Middle frontal gyrus (tissue), 1 donor: ENCODE results near the gene C18orf32.
"Not testable (repeated sequence)": the region's sequence is repeated elsewhere in the genome, so short reads cannot be mapped to it uniquely, and the experiment has no call there.

Source experiments
- DNase-seq: peaks from one replicate; pipeline ENCODE4 v3.0.0-alpha.2; 2015; ENCODE audit warnings: low spot score; ENCODE audit errors: extremely low spot score

The C18orf32 gene

GRCh38 chr18:49503931-49504330 is 16.9 kb upstream of the C18orf32 start:
- DNase-seq, result no peak

- no peak for DNase-seq
Observed at GRCh38 chr18:49500201-49500921, 13.3 kb upstream of the C18orf32 start.

- no peak for DNase-seq
Observed at GRCh38 chr18:49499046-49499637, 12.1 kb upstream of the C18orf32 start.

DNA sequence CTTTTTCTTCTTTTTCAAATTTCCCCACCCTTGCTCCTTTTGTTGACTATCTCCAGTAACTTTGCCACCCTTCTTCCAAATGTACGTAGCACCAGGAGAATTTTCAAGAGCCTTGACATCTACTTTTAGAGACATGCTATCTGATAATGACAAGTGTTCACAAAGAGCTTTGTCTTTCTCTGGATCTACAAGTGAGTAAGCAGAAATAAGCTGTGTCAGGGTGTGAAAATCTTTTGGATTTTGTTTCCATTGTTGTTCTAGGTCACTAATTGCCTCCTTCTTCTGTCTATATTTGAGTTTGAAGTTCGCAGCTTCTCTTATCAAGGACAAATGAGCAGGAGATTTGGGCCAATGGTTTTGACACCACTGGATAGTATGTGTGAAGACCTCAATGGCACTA is 8.4 kb upstream of the C18orf32 start:
- DNase-seq, result no peak

DNA sequence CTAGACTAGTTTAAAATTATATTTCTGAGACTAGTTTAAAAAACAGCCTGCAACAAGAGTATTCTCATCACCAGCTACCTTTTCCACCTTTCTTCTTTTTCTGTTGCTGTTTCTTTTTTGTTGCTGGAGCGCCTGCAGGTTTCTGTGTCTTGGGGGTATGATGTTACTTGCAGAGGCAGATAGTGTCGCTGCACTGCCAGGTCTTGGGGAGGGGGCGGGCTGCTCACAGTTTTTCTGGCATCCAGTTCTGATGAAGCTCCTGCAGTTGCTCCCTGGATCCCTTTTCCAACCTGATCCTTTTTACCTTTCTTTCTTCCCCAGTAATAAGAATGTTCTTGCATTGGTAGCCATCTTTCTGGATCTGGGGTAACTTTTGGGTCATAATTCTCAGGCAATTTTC is 8.0 kb upstream of the C18orf32 start:
- no peak for DNase-seq

DNA sequence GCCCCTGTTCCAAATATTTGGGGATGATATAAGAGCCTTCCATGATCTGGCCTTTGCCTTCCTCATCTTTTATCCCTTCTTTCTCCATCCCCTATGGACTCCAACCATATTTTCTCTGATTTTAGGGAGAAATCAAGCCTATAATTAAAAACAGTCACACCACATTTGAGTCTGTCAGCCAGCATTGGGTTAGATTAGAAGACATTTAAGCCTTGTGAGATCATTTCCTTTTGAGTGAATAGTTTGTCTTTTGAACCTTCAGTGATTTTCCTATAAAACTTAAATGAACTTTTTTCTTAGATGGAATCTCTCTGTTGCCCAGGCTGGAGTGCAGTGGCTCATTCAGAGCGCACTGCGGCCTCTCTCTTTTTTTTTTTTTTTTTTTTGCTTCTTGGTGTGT is 7.6 kb upstream of the C18orf32 start:
- no peak for DNase-seq

DNA sequence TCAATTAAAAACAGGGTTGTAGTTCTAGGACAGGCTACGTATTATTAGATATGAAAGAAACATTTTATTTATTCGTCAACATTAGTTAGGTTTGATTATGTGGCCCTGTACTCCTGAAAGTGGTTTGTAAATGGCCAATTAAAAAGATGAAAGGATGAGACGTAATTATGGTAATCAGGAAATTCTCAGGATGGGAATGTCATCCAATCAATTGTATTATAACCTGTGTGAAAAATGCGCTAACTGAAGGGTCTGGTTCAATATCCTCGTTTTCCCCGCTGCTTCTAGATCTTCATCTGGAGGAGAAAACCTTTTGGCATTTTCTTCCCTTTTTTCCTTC is 5.6 kb upstream of the C18orf32 start:
- DNase-seq, result no peak

GRCh38 chr18:49491857-49492693 is 5.0 kb upstream of the C18orf32 start, which contains the start of gene RPL17:
Gene RPL17, minus strand, starts transcription at chr18:49492465.
- DNase-seq, result peak; percentile 95

DNA sequence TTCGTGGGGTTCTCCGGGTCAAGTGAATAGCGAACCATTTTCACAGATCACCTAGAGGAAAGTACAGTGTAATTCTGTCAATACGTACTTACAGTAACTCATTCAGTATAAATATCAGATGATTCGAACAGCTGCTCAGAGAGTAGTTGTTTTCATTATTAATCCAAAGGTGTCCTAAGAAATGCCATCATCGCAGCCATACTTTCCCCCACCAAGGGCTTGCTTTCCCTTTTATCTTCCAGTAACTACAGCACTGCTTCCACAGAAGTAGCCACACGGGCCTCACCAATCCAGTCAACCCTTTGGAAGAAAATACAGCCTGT is 4.5 kb upstream of the C18orf32 start:
- no peak for DNase-seq

- no peak for DNase-seq
Observed at GRCh38 chr18:49490246-49490762, 3.3 kb upstream of the C18orf32 start.

DNA sequence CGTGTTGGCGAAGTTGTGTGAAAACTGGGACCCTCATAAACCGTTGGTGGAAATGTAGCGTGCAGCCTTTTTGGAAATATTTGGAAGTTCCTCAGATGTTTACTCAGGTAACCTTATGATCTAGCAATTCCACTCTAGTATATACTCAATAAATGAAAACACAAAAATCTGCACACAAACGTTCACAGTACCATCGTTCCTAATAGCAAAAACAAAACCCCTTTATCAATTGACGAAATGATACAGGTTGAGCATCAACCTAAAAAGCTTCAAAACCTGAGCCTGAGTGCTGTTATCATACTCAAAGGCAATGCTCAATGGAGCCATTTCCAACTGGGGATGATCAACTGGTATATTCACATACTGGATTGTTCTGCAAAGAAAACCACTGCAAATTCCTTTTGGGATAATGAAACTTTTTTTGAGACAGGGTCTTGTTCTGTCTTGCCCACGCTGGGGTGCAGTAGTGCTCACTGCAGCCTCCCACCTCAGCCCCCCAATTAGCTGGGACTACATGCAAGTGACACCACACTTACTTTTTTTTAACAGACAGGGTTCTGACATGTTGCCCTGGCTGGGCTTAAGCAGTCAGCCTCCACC is 777 bp upstream of the C18orf32 start:
- DNase-seq, result no peak

DNA sequence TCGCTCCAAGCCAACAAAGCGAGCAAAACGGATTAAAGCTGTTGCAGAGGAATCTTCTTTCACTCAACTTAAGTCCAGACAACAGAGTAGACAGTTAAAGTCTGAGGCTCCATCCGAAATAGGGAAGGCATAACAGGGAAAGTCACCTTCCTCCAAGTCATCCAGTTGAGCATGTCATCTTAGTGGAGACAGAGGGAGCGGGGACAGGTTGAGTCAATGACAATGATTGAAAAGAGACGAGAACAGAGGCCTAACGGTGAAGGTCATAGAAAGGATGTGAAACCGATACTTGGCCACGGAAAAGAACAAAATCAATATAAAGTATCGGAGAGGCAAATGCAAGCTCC is 455 bp downstream of the C18orf32 start:
- DNase-seq, result no peak

DNA sequence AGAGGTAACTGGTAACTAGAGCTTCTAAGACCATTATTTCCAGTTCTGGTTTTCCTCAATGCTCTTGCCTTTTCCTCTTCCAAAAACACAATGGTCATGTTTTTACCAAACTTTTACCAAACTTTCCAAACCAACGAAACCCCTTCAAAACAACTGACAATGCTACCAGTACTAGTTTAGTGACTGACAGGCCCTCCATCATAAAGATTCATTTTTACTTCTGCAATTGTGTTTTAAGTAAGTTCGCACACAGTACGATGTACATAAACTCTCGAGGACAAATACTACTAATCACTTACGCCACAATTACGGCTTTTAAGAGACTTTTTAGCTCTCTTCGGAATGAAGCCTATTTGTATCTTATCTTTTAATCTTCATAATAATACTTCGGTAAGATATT is 900 bp downstream of the C18orf32 start:
- DNase-seq, result no peak

DNA sequence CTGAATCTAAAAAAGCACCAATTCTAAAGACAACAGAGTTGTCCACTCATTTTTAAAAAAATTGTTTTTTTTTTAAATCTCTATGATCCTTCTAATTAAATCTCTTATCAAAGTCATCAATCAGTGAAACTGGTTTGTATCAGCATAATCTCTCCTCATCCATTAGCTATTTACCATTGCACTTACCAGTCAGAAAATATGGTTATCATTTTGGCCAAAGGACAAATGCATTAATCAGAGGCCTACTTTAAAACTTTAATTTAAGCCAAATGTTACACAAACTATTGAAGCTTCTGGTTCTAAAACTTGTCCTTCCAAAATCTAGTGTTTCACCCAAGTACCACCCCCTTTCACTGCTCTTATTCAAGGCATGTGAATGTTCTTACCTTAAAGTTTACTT is 3.8 kb downstream of the C18orf32 start:
- DNase-seq, result no peak

DNA sequence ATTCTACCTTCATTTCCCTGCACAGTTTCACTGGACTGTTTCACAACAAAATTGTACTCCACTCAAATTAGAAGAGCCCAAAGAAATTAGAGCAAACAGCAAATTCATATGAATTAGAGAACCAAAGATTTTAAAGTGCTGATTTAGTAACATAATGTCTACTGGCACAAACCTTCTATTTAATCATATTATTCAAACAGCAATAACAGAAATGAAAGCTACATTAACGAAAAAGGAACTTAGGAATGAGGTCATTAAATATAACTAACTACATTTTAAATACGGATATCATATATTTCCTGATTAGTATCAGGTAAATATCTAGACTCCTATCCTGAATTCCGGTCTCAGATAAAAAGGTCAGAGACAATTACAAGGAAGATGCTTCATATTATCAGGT is 5.1 kb downstream of the C18orf32 start:
- DNase-seq, result no peak

- DNase-seq, result no peak
Observed at GRCh38 chr18:49481317-49481716, 5.7 kb downstream of the C18orf32 start.

- no peak for DNase-seq
Observed at GRCh38 chr18:49479381-49480137, 7.5 kb downstream of the C18orf32 start.

DNA sequence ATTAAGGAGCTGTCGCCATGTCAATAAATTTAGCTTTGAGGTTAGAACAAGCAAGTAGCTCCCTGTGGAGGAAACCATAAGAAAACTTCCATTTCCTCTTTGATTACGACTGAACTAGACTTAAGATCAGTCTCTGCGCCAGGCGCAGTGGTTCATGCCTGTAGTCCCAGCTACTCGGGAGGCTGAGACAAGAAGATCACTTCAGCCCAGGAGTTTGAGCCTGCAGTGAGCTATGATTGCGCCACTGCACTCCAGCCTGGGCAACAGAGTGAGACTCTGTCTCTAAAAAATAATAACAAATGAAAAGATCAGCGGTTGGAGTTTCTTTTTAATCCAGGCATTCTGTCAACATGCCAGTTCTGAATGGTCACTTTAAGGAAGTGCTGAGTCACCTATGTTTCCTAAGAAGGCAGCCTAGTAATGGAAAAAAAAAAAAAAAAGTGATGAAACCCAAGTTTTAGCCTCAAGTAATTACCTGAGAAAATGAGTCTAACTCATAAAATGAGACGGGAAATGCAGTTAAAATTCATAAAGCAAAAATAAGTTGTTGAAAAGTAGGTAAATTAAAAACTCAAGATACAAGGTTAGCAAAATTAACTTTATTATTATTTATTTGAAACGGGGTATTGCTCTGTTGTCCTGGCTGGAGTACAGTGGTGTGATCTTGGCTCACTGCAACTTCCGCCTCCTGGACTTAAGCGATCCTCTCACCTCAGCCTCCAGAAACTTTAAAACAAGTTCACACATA is 10.2 kb downstream of the C18orf32 start:
- no peak for DNase-seq

- DNase-seq, result not testable (repeated sequence)
Observed at GRCh38 chr18:49474935-49475334, 12.1 kb downstream of the C18orf32 start.

- no peak for DNase-seq
Observed at GRCh38 chr18:49473721-49474120, 13.3 kb downstream of the C18orf32 start.

GRCh38 chr18:49472459-49472858 is 14.6 kb downstream of the C18orf32 start:
- no peak for DNase-seq
